Measurements from ENCODE around the gene TSC22D3.

DNA sequence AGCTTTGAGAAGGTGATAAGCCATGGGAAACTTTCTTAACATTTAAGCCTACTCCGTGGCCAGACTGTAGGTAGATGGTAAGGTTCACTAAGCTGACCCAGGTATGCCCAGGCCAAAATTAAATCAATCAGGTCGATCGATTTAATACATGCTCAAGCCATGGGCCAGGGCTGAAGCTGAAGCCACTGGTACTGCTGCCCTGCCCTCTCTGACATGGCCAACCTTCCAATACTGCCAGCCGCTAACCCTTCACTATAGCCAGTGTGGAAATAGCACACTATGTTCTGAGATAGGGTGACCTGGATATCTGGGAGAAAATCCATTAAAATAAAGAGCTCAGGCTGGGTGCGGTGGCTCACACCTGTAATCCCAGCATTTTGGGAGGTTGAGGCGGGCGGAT is 31.6 kb downstream of the TSC22D3 start:
- TF ChIP-seq CTCF (conservative IDR thresholded peaks at IDR 0.05; ENCODE audit: low read length), result no peak
- TF ChIP-seq EZH2phosphoT487 (IDR thresholded peaks at IDR 0.05; ENCODE audit: borderline replicate concordance, low read depth, low read length), result no peak
